NT2/D1 (cell line): ENCODE results near the gene PDCL3.

ENCODE experiments used
- DNase-seq: peaks from one replicate; pipeline ENCODE4 v3.0.0-alpha.2; 2011; ENCODE audit warnings: low read depth, low spot score
- H3K27me3 ChIP-seq: 2 replicates; pipeline ENCODE4 v1.6.0; 2011; ENCODE audit warnings: mild to moderate bottlenecking; ENCODE audit not compliant: insufficient read length, insufficient read depth
- H3K36me3 ChIP-seq: 2 replicates; pipeline ENCODE4 v1.6.1; 2011; ENCODE audit warnings: mild to moderate bottlenecking, low read length, mixed read lengths; ENCODE audit not compliant: insufficient read depth, insufficient read length
- H3K4me1 ChIP-seq: 2 replicates; pipeline ENCODE4 v1.5.1; 2011; ENCODE audit not compliant: insufficient read depth, insufficient read length
- H3K4me3 ChIP-seq: 2 replicates; pipeline ENCODE4 v1.5.1; 2011; ENCODE audit warnings: low read depth; ENCODE audit not compliant: insufficient read length
- H3K9ac ChIP-seq: 2 replicates; pipeline ENCODE4 v1.6.0; 2011; ENCODE audit warnings: low read depth; ENCODE audit not compliant: insufficient read length
- H3K9me3 ChIP-seq: 2 replicates; pipeline ENCODE4 v1.5.1; 2011; ENCODE audit warnings: mild to moderate bottlenecking, low read length; ENCODE audit not compliant: insufficient read depth
- SUZ12 ChIP-seq: IDR thresholded peaks from 2 replicates; pipeline ENCODE4 v1.6.1; 2011; ENCODE audit not compliant: insufficient read length, insufficient read depth; ENCODE audit errors: extremely low read depth
- YY1 ChIP-seq: IDR thresholded peaks from 2 replicates; pipeline ENCODE4 v1.6.1; 2011; ENCODE audit not compliant: insufficient read length, insufficient read depth
- ZNF274 ChIP-seq: IDR thresholded peaks from 2 replicates; pipeline ENCODE4 v1.6.1; 2011; ENCODE audit warnings: mild to moderate bottlenecking, low read depth, low read length

The PDCL3 gene

DNA sequence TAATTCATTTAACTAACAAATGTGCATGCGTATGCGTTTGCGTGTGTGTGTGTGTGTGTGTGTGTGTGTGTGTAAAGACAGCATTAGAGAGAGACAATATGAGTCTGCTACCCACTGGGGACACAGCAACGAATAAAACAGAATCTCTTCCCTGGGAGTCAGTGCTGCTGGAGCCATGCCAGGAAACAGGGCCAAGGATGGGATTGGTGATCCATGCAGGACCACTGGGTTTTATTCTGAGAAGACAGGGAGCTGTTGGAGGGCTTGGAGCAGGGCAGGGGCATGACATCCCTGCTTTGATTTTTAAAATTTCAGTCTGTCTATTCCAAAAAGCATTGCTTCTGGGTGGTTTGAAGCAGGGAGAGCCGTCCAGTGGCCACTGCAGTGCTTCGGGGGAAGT is 62.9 kb downstream of the PDCL3 start:
- Histone ChIP-seq H3K9ac (no peak overlapping the region), H3K27me3 (peaks cover 2% of the 10 kb centered on the region)
- no peak for DNase-seq

More for the DNA sequence above, 62.9 kb downstream of the PDCL3 start:
- TF ChIP-seq ZNF274 (no peak), SUZ12 (no peak), YY1 (no peak)
- Histone ChIP-seq H3K9me3 (peaks cover 21% of the 10 kb centered on the region; the same call in 1 of the 2 replicates), H3K4me3 (no peak overlapping the region), H3K4me1 (no peaks in the 10 kb centered on the region), H3K36me3 (no peaks in the 10 kb centered on the region)
